ENCODE data around the gene ZNF335. TPM values are rescaled to one million over a fixed set of nuclear protein-coding genes. Genes with fewer than 3 reads are reported as not detected.

Gene ZNF335
- total and polyA plus RNA-seq, 2 donors (not counting 3 experiments of a cell fraction or from before 2014, with no cell fraction given) = 17.3 to 22.8 TPM

GRCh38 chr20:45947110-45947866 lies 24.7 kb downstream of the ZNF335 start:
- Histone ChIP-seq H3K4me2 (ENCODE audit: insufficient read depth, low read length) (no peak overlapping the region), H3K27me3 (ENCODE audit: control insufficient read depth in 2 of 2, insufficient read depth in 2 of 2, low read length in 2 of 2) (no peaks in the 10 kb centered on the region), H3K27ac (ENCODE audit: insufficient read depth, low read depth, low read length) (no peak overlapping the region), H3K4me1 (ENCODE audit: control insufficient read depth, extremely low read depth, insufficient read depth, low read length) (no peaks in the 10 kb centered on the region), H2AFZ (ENCODE audit: low read depth, low read length) (no peak overlapping the region), H4K20me1 (replicated peaks; ENCODE audit: control insufficient read depth, extremely low read depth, insufficient read depth, low read length) (no peaks in the 10 kb centered on the region), H3K4me3 (replicated peaks in 1 of 3; ENCODE audit: insufficient read depth in 1 of 3, low read depth in 1 of 3, low read length in 3 of 3) (no peak overlapping the region), H3K9me3 (replicated peaks; ENCODE audit: control insufficient read depth, insufficient read depth, low read length) (no peaks in the 10 kb centered on the region), H3K36me3 (ENCODE audit: control insufficient read depth in 2 of 2, extremely low read depth in 1 of 2, insufficient read depth in 2 of 2, low read length in 2 of 2) (peaks cover 7 to 82% of the 10 kb centered on the region in 2 experiments), H3K9ac (replicated peaks; ENCODE audit: extremely low read depth, insufficient read depth, low read length) (no peak overlapping the region), H3K9me1 (replicated peaks; ENCODE audit: control insufficient read depth, extremely low read depth, insufficient read depth, low read length) (no peaks in the 10 kb centered on the region), H3K79me2 (ENCODE audit: control insufficient read depth, insufficient read depth, low read length) (no peaks in the 10 kb centered on the region)
- POLR2A ChIA-PET = no interaction called here
- intact Hi-C loops (cut with micrococcal nuclease) = no loop called here
- FAIRE-seq (no peak), DNase-seq (ENCODE audit: low read depth, low spot score) (no peak)
- CTCF ChIA-PET = interaction anchor here (0.7 to 1.9 kb wide), 5 partner anchors 10 to 124 kb away, joined by 3 to 18 read pairs (median 3); no protein-coding TSS in a partner anchor
- dilution Hi-C loops (cut with MboI; ENCODE audit: extremely low pct_ligation_motif_present, low sequenced_read_pairs) = no loop called here
- BruUV-seq (replicated peaks) = no TSS peak
- TF ChIP-seq FOS (IDR thresholded peaks at IDR 0.05; ENCODE audit: borderline replicate concordance, insufficient read depth, low read length) = no peak
- TF ChIP-seq MAX (IDR thresholded peaks at IDR 0.05; ENCODE audit: insufficient read depth, insufficient read length) = no peak
- no peak for TF ChIP-seq CTCF (IDR thresholded peaks at IDR 0.05; ENCODE audit: extremely low read depth in 1 of 2, insufficient read depth in 1 of 2, low read depth in 1 of 2, low read length in 2 of 2)
- no peak for TF ChIP-seq POLR2A (IDR thresholded peaks at IDR 0.05; ENCODE audit: low read depth, low read length)
